ENCODE data around the gene COQ8B.

- TF ChIP-seq CTCF (IDR thresholded peaks at IDR 0.05; ENCODE audit: insufficient read depth, low read depth, low read length), result no peak
- no peak for TF ChIP-seq EZH2 (IDR thresholded peaks at IDR 0.05; ENCODE audit: insufficient read depth, low read length)
These were observed 41.8 kb upstream of the COQ8B start for GRCh38 chr19:40758491-40758890.

Data from astrocyte (in vitro differentiated cells and primary cell).